ENCODE data around the gene CGN.

Gene CGN

DNA sequence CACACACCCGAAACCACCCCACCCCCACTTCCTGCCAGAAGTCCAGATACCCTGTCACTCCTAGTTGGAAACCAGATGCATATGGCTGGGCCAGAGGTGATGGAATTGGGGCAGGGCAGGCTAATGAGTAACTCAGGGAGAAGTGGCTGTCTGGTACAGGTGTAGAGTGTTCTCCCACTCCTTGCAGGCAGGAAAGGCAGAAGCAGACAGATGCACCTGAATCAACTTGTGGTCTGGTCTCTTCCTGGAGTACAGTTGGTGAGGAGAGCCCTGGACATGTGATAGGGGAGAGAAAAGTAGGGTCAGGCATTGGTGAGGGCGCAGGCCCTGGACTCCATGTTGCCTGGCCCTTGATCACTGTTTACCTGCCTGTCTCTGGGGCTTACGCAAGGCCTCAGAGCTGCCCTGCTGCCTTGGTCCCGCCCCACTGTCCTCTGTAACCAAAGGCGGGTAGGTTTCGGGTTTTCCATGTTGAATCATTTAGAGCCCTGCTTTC, 2.5 kb downstream of the CGN start:
- TF ChIP-seq, protein P1, sequence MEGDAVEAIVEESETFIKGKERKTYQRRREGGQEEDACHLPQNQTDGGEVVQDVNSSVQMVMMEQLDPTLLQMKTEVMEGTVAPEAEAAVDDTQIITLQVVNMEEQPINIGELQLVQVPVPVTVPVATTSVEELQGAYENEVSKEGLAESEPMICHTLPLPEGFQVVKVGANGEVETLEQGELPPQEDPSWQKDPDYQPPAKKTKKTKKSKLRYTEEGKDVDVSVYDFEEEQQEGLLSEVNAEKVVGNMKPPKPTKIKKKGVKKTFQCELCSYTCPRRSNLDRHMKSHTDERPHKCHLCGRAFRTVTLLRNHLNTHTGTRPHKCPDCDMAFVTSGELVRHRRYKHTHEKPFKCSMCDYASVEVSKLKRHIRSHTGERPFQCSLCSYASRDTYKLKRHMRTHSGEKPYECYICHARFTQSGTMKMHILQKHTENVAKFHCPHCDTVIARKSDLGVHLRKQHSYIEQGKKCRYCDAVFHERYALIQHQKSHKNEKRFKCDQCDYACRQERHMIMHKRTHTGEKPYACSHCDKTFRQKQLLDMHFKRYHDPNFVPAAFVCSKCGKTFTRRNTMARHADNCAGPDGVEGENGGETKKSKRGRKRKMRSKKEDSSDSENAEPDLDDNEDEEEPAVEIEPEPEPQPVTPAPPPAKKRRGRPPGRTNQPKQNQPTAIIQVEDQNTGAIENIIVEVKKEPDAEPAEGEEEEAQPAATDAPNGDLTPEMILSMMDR (conservative IDR thresholded peaks at IDR 0.05; ENCODE audit: low read length): no peak

GRCh38 chr1:151514366-151514765, 3.2 kb downstream of the CGN start:
- TF ChIP-seq, protein P1 (conservative IDR thresholded peaks at IDR 0.05; ENCODE audit: low read length): no peak
- no peak overlapping the region for H3K4me3 ChIP-seq (ENCODE audit: low read length)
- no peak for DNase-seq (ENCODE audit: low read depth)

More for the DNA sequence above, 2.5 kb downstream of the CGN start:
- DNase-seq (ENCODE audit: low read depth): no peak
- no peak overlapping the region for H3K4me3 ChIP-seq (ENCODE audit: low read length)

DNA sequence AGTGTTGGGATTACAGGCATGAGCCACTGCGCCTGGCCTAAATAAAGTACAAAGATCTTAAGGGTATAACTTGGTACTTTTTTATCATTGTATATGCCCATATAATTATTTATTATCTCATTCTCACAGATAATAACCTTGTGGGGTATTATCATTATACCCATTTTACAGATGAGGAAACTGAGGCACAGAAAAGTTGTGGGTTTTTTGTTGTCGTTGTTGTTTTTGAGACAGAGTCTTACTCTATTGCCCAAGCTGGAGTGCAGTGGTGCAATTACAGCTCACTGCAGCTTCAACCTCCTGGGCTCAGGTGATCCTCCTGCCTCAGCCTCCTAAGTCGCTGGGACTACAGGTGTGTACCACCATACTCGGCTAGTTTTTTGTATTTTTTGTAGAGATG, 4.1 kb downstream of the CGN start:
- TF ChIP-seq, protein P1 (conservative IDR thresholded peaks at IDR 0.05; ENCODE audit: low read length): no peak
- DNase-seq (ENCODE audit: low read depth): no peak
- no peak overlapping the region for H3K4me3 ChIP-seq (ENCODE audit: low read length)

GRCh38 chr1:151516031-151516511, 4.9 kb downstream of the CGN start:
- TF ChIP-seq, protein P1 (conservative IDR thresholded peaks at IDR 0.05; ENCODE audit: low read length): no peak
- H3K4me3 ChIP-seq (ENCODE audit: low read length): no peak overlapping the region
- no peak for DNase-seq (ENCODE audit: low read depth)

GRCh38 chr1:151518431-151518830, 7.2 kb downstream of the CGN start:
- TF ChIP-seq, protein P1 (conservative IDR thresholded peaks at IDR 0.05; ENCODE audit: low read length): no peak
- no peak for DNase-seq (ENCODE audit: low read depth)
- no peak overlapping the region for H3K4me3 ChIP-seq (ENCODE audit: low read length)

DNA sequence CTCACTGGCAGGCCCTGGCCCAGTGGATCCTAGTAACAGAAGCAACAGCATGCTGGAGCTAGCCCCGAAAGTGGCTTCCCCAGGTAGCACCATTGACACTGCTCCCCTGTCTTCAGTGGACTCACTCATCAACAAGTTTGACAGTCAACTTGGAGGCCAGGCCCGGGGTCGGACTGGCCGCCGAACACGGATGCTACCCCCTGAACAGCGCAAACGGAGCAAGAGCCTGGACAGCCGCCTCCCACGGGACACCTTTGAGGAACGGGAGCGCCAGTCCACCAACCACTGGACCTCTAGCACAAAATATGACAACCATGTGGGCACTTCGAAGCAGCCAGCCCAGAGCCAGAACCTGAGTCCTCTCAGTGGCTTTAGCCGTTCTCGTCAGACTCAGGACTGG, 7.7 kb downstream of the CGN start:
- TF ChIP-seq, protein P1 (conservative IDR thresholded peaks at IDR 0.05; ENCODE audit: low read length): no peak
- H3K4me3 ChIP-seq (ENCODE audit: low read length): no peak overlapping the region
- no peak for DNase-seq (ENCODE audit: low read depth)

GRCh38 chr1:151519667-151520066, 8.5 kb downstream of the CGN start:
- TF ChIP-seq, protein P1 (conservative IDR thresholded peaks at IDR 0.05; ENCODE audit: low read length): no peak
- no peak overlapping the region for H3K4me3 ChIP-seq (ENCODE audit: low read length)
- DNase-seq (ENCODE audit: low read depth): no peak
